Anterior cingulate cortex (tissue), 58 donors: Measurements from ENCODE around the gene BAZ1A.
A peak's percentile ranks its signal among the peaks of the same experiment; 100 is the strongest.
"Not testable (repeated sequence)": the region's sequence is repeated elsewhere in the genome, so short reads cannot be mapped to it uniquely, and the experiment has no call there.

Experiments
- DNase-seq, 58 donors: peaks; one replicate each; lab custom pipeline; 2025; lab: John Stamatoyannopoulos, UW

The BAZ1A gene

GRCh38 chr14:34863844-34864243, 11.3 kb downstream of the BAZ1A start:
- no peak for DNase-seq

- no peak for DNase-seq
Observed at GRCh38 chr14:34858765-34859164, 16.4 kb downstream of the BAZ1A start.

- no peak for DNase-seq
Observed at GRCh38 chr14:34857689-34858449, 17.3 kb downstream of the BAZ1A start.

- no peak for DNase-seq
Observed at GRCh38 chr14:34853041-34853440, 22.1 kb downstream of the BAZ1A start.

- DNase-seq = no peak
Observed at GRCh38 chr14:34851395-34851794, 23.8 kb downstream of the BAZ1A start.

- DNase-seq = no peak
Observed at GRCh38 chr14:34845869-34846268, 29.3 kb downstream of the BAZ1A start.

GRCh38 chr14:34843011-34843554, 32.1 kb downstream of the BAZ1A start:
- peak in 3 of 58 donors; percentile 1 to 19 (median 1) for DNase-seq

- peak in 1 of 58 donors; percentile 7 for DNase-seq
Observed at GRCh38 chr14:34837801-34838322, 37.3 kb downstream of the BAZ1A start.

GRCh38 chr14:34835312-34835711, 39.8 kb downstream of the BAZ1A start:
- no peak for DNase-seq

GRCh38 chr14:34833549-34834523, 41.3 kb downstream of the BAZ1A start:
- DNase-seq = no peak

GRCh38 chr14:34826661-34827060, 48.5 kb downstream of the BAZ1A start:
- DNase-seq = no peak

GRCh38 chr14:34824826-34825225, 50.3 kb downstream of the BAZ1A start:
- DNase-seq = no peak

GRCh38 chr14:34824256-34824655, 50.9 kb downstream of the BAZ1A start:
- no peak for DNase-seq

GRCh38 chr14:34817768-34818167, 57.4 kb downstream of the BAZ1A start:
- no peak for DNase-seq

- no peak for DNase-seq
Observed at GRCh38 chr14:34810028-34810427, 65.1 kb downstream of the BAZ1A start.

GRCh38 chr14:34806257-34806656, 68.9 kb downstream of the BAZ1A start:
- no peak for DNase-seq

- DNase-seq = no peak
Observed at GRCh38 chr14:34804933-34805332, 70.2 kb downstream of the BAZ1A start.

- not testable (repeated sequence) for DNase-seq
Observed at GRCh38 chr14:34798861-34799260, 76.3 kb downstream of the BAZ1A start.

GRCh38 chr14:34797747-34798583, 77.2 kb downstream of the BAZ1A start:
- DNase-seq = no peak

GRCh38 chr14:34796902-34797301, 78.3 kb downstream of the BAZ1A start:
- no peak for DNase-seq
